HG02885 (cell line): ENCODE results near the gene B3GAT1.

Experiments used
- ATAC-seq: cut with Tn5 transposase; IDR thresholded peaks from one replicate; pipeline ENCODE4 v1.9.1; 2021; ENCODE audit warnings: mild to moderate bottlenecking; ENCODE audit not compliant: unreplicated experiment, poor library complexity

B3GAT1 gene

DNA sequence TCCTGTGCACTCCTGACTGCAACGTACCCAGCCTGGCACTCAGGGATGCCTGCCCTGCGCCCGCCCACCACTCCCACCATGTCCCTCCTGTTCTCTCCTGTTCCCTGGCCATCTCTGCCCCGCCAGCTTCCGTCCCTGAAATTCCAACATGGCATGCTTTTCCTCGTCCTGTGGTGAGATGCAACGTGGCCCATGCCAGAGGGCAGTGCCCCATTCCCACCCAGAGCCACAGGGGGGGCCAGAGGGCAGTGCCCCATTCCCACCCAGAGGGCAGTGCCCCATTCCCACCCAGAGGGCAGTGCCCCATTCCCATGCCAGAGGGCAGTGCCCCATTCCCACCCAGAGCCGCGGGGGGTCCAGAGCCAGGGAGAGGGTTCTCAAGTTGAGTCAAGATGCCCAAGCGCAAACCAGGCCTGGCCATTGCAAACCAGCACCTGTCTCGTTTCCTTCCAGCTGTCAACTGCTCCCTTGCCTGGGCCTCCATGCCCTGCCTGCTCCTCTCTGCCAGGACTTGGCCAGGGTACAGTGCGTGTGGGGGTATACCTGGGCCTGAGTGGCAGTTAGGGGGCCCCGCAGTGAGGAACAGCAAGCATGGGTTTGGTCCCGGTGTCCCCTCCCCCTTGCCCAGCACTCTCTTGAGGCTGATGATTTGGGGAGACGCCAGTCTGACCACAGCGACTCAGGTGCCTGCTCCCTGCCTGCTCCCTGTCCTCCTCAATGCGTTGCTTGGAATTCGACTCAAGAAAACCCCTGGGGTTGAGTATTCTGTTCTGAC, 14.6 kb downstream of the B3GAT1 start:
- ATAC-seq = no peak

DNA sequence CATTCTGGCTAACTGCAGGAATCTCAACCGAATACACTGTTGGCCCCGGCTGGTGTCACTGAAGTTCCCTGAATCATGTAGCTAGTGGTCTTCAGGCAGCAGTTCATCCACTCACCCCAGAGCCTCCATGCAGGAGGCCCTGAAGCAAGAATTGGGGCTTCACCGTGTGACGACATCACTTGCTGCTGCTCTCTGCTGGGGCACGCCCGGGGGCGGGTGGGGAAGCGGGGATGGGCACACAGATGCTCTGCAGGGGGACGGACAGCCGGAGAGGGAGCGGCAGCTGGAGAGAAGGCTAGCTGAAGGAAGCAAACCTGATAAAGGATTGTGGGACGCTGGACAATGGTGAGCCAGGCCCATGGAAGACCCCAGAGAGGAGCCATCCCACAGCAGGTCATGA, 17.0 kb downstream of the B3GAT1 start:
- no peak for ATAC-seq

DNA sequence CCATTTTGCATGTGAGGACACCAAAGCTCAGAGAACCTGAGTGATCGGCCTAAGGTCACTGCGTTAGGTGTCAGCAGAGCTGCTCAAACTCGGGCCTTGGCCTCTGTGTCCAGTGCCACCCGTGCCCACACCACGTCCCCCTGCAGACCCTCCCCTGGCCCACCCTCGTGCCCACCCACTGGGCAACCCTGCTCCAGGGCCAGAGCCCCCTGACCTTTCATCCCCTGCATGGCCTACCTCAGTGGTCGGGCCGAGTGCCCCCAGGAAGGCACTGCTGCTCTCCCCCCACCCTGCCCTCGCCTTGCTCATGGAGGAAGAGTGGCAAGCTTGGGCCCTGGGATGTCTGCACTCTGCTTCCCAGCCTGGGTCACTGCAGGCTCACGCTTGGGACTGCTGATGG, 17.7 kb downstream of the B3GAT1 start:
- no peak for ATAC-seq

DNA sequence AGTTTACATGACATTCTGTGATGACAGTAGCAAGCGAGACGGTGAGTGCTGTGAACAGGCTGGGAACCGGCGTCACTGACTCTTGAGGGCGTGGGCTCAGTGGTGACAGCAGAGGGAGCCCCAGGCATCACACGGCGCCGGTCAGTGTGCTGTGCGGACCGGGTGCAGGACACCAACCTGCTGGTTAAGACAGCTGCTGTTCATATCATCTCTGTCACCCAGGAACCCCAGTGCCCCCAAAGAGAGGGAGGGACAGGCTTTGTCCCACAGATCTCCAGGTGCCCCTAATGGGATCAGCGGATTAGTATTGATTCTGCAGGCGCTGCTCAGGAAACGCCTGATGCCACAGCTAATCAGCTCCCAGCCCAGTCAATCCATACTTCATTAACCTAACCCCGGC, 18.4 kb downstream of the B3GAT1 start:
- no peak for ATAC-seq

DNA sequence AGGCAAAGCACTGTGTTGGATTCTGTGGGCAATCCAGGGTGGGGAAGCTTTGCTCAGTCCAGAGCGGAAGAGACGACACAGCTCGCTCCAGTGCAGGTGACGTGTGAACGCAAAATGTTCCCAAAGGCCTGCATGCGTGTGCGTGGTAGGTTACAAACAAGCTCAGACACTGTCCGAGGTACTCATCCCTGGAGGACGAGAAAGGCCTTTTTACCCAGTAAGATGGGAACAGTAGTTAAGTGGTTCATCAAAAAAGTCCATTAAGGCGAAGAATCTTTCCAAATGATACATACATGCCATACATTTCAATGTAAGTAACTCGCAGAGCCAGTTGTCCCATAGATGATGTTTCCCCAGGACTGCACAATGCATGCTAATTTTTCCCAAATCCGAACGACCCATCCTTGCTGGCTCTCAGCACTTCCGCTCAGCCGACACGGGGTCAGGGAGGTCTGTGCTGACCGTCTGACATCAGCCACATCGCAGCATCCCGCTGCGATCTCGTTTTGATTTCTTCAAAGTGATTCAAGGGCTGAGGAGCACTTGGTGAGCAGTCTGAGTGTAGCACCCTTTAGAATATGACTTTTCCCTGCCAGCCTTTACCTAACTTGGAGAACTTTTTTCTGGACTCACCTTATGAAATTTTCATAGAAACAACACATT, 19.0 kb downstream of the B3GAT1 start:
- ATAC-seq = no peak

DNA sequence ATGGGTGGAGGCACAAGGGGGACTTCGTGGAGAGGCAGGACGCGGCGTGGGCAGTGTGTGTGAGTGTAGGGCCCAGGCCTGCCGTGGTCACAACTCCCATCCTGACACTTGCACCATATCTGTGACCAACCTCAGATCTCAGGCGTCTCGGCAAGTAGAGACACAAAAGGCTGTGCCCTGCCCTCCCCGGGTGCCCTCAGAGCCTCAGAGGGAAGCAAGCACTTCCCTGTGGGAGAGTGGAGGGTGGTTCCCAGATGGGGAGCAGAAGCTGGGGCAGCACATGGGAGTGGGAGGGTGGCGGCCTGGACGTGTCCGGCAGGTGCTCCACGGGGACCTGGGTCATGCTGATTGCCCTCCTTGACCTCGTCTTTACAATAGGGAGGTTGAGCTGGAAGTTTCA, 20.4 kb downstream of the B3GAT1 start:
- ATAC-seq = no peak

DNA sequence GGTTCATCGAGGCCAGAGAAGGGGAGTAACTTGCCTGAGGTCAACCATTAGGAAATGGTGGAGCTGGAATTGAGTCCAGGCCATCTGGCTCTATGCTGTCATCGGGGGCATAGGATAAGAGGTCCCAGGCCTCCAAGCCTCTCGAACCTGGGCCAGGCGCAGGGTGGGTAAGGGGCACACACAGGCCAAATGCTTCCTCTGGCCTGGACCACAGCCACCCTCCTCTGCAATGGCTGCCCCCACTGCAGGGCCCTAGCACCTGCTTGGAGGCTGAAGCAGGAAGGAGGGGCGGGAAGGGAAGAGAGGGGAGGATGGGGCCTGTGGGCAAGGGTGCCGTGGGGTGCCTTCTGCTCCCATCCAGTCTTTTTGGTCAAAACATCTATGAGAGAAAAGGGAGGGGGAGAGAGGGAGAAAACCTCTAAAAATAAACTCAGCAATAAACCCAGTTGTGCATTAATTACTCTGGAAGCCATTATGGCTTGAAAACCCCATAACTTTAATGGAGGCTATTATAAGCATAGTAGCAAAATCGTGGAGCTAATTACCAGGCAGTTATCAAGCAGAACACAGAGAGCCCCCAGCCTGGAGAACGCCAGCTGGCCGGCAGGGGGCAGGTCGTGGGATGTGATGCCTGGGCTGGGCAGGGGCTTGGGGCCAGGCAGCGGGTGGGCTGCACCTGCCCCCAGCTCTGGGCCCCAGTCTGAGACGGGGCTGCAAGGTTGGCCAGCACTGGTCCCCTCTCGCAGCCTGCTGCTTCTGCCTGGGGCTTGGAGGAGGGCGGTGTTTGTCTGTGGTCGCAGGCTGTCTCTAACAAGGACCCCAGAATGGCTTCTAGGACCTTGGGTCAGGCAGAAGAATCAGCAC, 21.1 kb downstream of the B3GAT1 start:
- ATAC-seq = no peak

DNA sequence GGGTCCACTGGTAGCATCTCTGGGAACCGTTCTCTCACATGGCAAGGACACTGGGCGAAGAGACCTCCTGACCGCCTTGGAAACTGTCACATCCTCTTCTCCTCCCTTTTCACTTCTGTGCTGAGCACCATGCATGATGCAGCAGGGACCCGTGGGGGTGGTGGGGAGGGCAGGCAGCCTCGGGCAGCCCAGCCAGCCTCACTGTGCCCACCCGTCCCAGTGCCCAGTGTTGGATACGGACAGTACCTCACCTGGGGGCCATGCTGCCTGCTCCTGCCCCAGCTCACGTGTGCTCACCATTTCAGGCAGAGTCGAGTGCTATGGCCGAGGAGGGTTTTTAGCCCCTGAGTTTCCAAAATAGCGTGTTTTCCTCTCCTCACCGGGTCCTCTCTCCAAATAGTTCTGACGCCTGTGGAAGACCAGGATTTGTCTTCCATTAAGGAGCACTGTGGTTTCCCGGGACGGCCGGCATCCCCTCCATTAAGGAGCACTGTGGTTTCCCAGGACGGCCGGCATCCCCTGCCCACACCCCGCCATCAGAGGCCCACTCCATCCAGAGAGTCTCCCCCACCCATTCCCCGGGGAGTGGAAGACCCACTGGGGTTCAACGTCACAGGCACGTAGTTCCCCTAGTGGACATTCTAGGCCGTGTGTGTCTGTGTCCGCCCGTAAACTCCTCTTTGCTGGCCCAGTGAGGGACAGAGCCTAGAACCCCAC, 22.4 kb downstream of the B3GAT1 start:
- ATAC-seq = no peak

DNA sequence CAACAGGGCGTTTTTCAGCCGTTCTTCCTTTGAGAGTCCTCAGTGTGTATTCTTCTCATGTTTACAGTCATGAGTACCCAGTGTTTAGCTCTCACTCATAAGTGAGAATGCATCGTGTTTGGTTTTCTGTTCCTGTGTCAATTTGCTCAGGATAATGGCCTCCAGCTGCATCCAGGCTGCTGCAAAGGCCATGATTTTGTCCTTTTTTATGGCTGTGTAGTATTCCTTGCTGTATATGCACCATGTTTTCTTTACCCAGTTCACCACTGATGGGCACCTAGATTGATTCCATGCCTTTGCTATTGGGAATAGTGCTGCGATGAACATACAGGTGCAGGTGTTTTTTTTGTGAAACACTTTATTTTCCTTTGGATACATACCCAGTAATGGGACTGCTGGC, 23.5 kb downstream of the B3GAT1 start:
- no peak for ATAC-seq

DNA sequence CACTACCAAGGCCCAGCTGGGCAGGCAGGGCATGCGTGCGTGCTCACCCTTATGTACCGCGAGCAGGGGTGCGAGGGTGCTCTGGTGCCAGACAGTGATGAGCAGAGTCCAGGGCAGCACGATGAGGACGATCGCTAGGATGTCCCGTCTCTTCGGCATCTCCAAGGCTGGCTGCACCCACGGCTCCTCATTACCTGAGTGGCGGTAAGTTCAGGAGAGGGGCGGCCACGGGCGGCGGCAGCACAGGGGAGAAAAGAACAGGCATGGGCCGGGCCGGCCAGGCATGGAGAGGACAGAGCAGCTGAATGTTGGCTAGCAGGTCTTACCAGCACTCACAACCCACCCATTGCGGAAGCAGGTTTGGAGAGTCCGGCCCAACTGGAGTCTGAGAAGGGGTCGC, 24.5 kb downstream of the B3GAT1 start:
- ATAC-seq = no peak

DNA sequence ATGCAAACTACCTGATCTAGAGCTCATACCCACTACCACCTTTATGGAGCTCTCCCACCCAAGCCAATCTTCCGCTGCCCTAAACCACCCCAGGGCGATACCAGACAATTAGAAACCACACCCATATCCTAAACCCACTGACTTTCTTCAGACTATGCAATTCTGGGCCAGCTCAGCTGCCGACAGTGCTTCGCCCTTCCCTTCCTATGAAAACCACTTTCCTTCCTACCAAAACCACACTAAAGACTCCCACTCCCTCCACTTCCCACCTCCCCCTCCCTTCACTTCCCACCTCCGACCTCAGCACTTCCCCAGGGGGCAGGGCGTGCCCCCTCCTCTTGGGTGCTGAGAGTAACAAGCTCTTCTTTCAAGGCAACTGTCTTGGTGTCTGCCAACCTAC, 25.1 kb downstream of the B3GAT1 start:
- ATAC-seq = no peak

DNA sequence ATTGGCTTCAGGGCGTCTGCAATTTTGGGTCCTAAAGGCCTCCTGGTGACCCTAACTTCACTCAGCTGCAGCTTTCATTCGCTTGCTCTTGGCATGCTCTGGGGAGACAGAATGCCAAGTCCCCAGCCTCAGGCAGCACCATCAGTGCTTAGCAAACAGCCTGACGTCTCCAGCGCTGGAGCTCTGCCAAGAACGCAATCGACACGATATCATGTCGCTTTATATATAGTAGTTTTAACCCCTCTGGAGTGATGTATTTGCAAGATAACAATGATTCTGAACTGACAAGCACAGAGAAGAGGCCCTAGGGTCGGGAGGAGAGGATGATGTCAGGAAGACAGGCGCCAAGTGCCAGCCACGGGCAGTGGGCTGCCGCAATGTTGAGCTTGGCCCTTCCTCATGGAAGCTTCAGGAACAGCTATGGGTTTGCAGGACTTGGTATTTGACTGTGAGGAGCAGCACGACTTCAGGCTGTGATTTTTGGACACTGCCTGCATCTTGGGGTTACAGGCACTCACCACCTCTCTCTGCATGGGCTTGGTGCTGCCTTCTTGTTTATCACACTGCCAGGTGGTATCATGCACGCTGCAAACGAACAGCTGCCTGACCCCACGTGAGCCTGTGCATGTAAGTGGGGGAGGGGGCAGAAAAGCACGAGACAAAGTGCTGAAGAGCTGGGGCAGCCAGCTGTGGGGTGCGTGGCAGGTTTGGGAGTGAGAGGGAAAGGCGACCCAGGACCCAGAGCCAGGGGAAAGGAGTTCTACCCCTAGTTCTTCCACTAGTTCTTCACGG, 26.1 kb downstream of the B3GAT1 start:
- ATAC-seq = no peak

DNA sequence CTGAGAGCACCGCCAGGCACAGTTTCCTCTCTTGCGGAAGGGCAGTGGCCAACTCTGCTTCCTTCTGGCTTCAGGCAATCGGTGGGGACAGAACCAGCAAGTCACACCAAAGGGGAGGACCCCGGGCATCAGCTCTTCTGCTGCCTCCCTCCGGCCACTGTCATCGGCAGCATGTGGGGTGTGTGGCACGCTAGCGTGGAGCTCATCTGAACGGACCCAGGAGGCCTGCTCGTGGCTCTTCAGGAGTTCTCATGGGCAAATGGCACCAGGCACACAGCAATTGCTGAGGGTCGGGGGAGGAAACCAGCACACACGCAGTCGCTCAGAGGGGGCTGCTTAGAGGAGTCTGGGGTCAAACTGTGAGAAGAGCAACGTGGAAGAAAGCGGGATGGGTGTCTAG, 26.9 kb downstream of the B3GAT1 start:
- ATAC-seq = no peak

DNA sequence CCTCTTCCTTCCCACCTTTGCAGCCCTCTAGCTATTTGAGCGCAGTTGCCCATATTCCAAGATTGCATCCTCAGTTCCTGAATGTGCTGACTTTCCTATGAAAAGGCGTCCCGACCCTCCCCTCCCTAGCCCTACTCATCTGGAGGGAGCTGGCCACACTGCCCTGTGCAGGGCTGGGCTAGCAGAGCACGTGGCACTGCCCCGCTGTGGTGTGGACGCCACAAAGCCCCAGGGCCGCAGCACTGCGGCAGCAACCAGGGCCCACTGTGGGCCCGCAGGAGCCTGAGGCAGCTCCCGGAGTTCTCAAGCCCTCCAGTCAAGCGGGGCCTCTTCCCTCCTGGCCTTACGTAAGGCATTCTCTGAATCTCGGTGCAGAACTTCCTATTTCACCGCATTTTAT, 27.6 kb downstream of the B3GAT1 start:
- ATAC-seq = no peak

DNA sequence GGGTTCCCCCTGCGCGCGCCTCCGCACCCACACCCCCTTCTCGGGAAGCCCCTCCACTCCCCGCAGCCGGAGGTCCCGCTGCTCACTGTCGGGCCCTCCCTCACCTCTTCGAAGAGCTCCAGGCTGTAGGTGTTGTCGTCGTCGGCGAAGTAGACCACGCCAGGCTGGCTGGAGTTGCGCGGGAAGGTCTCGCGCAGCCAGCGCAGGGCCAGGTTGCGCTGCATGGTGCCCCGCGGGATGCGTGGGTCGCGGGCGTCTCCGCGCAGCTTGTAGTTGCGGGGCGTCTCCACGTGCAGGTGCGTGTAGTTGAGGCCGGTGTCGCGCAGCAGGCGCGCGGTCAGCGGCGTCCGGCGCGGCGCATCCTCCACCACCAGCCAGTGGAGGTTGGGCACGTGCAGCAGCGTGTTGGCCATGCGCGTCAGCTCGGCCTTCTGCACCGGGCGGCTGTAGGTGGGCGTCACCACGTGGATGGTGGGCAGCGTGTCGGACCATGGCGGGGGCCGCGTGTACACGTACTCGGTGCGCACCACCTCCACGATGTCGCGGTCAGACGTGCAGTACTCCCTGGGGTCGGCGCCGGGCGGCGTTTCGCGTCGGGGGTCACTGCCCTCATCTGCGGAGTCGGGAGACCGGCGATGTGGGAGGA, 28.3 kb downstream of the B3GAT1 start:
- ATAC-seq = no peak

DNA sequence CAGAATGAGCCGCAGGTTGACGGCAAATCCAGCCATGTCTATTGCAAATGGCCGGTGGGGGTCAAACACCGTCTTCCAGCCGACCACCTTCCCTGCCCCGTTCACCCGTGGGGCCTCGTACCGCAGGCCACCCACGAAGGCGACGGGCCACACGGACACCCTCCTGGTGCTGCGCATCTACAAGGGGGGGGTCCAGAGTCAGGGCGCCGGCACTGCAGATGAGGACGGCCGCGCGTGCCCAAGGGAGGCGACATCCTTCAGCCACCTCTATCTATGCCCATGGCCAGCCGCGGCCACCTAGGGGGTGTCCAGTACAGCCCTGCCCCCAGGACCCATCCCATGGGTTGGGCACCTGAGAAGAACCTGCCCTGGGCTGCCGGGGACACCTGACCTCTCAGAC, 29.2 kb downstream of the B3GAT1 start:
- no peak for ATAC-seq

DNA sequence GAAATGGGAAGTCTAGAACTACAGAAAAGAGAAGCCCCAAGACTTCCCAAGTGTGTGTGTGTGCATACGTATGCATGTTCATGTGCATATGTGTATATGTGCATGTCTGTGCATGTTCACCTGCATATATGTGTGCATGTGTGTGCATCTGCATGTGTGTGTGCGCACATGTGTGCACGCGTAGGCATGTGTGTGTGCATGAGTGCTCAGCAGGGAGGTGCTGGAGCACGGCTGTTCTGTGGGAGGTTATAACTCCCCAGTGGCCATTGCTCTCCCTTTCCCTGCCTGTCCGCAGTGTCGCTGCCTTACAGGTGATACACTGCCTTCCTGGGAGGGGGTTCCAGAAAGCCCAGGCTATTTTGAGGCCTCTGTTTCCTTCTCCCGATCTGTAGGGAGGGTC, 29.8 kb downstream of the B3GAT1 start:
- ATAC-seq = no peak

DNA sequence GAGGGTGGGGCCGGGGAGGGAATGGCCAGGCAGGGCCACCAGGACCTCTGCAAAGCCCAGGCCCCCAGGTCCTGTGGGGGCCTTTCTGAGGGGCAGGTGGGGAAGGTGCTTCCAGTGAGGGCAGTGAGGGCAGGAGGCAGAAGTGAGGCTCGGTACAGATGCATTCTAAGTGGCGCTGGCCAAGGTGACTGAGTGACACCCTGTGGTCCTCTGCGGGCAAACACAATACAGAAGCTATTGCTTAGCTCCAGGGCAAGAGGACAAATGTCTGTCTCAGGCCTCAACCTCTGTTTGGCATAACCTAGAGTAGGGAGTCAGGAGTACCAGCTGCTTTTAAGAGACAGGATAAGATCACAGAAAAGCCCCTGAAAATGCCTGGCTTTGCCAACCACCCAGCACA, 31.3 kb downstream of the B3GAT1 start:
- no peak for ATAC-seq

DNA sequence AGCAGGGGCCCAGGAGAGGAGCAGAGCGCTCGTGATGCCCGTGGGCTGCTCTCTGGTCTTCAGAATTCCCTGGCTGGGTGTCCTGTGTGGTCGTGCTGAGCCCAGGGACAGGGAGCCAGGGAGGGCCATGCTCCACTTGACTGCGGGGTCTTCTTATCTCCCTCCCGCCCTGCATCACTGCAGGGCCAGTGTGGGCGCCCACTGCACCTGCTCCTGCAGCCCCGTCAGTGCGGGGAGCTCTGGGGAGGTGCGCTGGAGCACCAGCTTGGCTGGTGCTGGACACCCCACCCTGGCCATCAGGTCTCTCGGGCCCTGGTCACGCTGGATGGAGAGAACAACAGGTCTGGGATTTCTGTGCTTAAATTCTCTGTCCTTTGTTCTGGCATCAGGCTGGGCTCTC, 31.8 kb downstream of the B3GAT1 start:
- ATAC-seq = no peak
